Measurements from ENCODE around the gene ARHGAP10. TPM values are rescaled to one million over a fixed set of nuclear protein-coding genes. Genes with fewer than 3 reads are reported as not detected.
A peak's percentile ranks its signal among the peaks of the same experiment; 100 is the strongest.

Gene ARHGAP10
- polyA plus RNA-seq, 1 donor = 11.0 TPM

- H3K27me3 ChIP-seq (ENCODE audit: control insufficient read depth, insufficient read depth, low read length) = no peaks in the 10 kb centered on the region
- DNase-seq = no peak
- H3K9me3 ChIP-seq (ENCODE audit: control insufficient read depth, low read depth, low read length) = no peaks in the 10 kb centered on the region
- no peaks in the 10 kb centered on the region for H3K36me3 ChIP-seq (ENCODE audit: control insufficient read depth, insufficient read depth, low read length)
- no peak overlapping the region for H3K27ac ChIP-seq (ENCODE audit: low read length)
- no peak overlapping the region for H3K4me3 ChIP-seq (ENCODE audit: low read length)
- H3K4me1 ChIP-seq (ENCODE audit: control insufficient read depth, insufficient read depth, low read length) = peaks cover 4% of the 10 kb centered on the region
- no CpG with 5 or more reads among the region's 3 CpGs for WGBS (ENCODE audit: insufficient coverage, low lambda C conversion rate)
These were observed 91.2 kb downstream of the ARHGAP10 start for GRCh38 chr4:147823130-147823529.

- WGBS (ENCODE audit: insufficient coverage, low lambda C conversion rate) = no CpG with 5 or more reads among the region's 5 CpGs
- Histone ChIP-seq H3K27ac (ENCODE audit: low read length) (no peak overlapping the region), H3K4me3 (ENCODE audit: low read length) (no peak overlapping the region), H3K4me1 (ENCODE audit: control insufficient read depth, insufficient read depth, low read length) (peaks cover 4% of the 10 kb centered on the region), H3K27me3 (ENCODE audit: control insufficient read depth, insufficient read depth, low read length) (no peaks in the 10 kb centered on the region), H3K9me3 (ENCODE audit: control insufficient read depth, low read depth, low read length) (no peaks in the 10 kb centered on the region), H3K36me3 (ENCODE audit: control insufficient read depth, insufficient read depth, low read length) (no peaks in the 10 kb centered on the region)
- DNase-seq = no peak
These were observed 92.4 kb downstream of the ARHGAP10 start for GRCh38 chr4:147824316-147824715.

GRCh38 chr4:147824884-147825283 is 93.0 kb downstream of the ARHGAP10 start:
- no peak for DNase-seq
- H3K36me3 ChIP-seq (ENCODE audit: control insufficient read depth, insufficient read depth, low read length) = no peaks in the 10 kb centered on the region
- peaks cover 4% of the 10 kb centered on the region for H3K4me1 ChIP-seq (ENCODE audit: control insufficient read depth, insufficient read depth, low read length)
- H3K4me3 ChIP-seq (ENCODE audit: low read length) = no peak overlapping the region
- no peaks in the 10 kb centered on the region for H3K27me3 ChIP-seq (ENCODE audit: control insufficient read depth, insufficient read depth, low read length)
- no CpG with 5 or more reads among the region's 4 CpGs for WGBS (ENCODE audit: insufficient coverage, low lambda C conversion rate)
- H3K27ac ChIP-seq (ENCODE audit: low read length) = no peak overlapping the region
- no peaks in the 10 kb centered on the region for H3K9me3 ChIP-seq (ENCODE audit: control insufficient read depth, low read depth, low read length)

- DNase-seq = peak in 1 of 2 donors; percentile 35
- peaks cover 4% of the 10 kb centered on the region for H3K4me1 ChIP-seq (ENCODE audit: control insufficient read depth, insufficient read depth, low read length)
- H3K27ac ChIP-seq (ENCODE audit: low read length) = no peak overlapping the region
- no peaks in the 10 kb centered on the region for H3K27me3 ChIP-seq (ENCODE audit: control insufficient read depth, insufficient read depth, low read length)
- no peak overlapping the region for H3K4me3 ChIP-seq (ENCODE audit: low read length)
- H3K9me3 ChIP-seq (ENCODE audit: control insufficient read depth, low read depth, low read length) = no peaks in the 10 kb centered on the region
- 67% methylated on average over 1 of the region's 8 CpGs for WGBS (ENCODE audit: insufficient coverage, low lambda C conversion rate)
- no peaks in the 10 kb centered on the region for H3K36me3 ChIP-seq (ENCODE audit: control insufficient read depth, insufficient read depth, low read length)
These were observed 93.8 kb downstream of the ARHGAP10 start for GRCh38 chr4:147825451-147826287.

- Histone ChIP-seq H3K27me3 (ENCODE audit: control insufficient read depth, insufficient read depth, low read length) (no peaks in the 10 kb centered on the region), H3K9me3 (ENCODE audit: control insufficient read depth, low read depth, low read length) (no peaks in the 10 kb centered on the region), H3K27ac (ENCODE audit: low read length) (no peak overlapping the region), H3K36me3 (ENCODE audit: control insufficient read depth, insufficient read depth, low read length) (no peaks in the 10 kb centered on the region), H3K4me3 (ENCODE audit: low read length) (no peak overlapping the region), H3K4me1 (ENCODE audit: control insufficient read depth, insufficient read depth, low read length) (peaks cover 4% of the 10 kb centered on the region)
- WGBS (ENCODE audit: insufficient coverage, low lambda C conversion rate) = 100% methylated on average over 1 of the region's 5 CpGs
- no peak for DNase-seq
These were observed 94.4 kb downstream of the ARHGAP10 start for GRCh38 chr4:147826288-147826646.

GRCh38 chr4:147828331-147828905 is 96.5 kb downstream of the ARHGAP10 start:
- no peak overlapping the region for H3K27ac ChIP-seq (ENCODE audit: low read length)
- H3K9me3 ChIP-seq (ENCODE audit: control insufficient read depth, low read depth, low read length) = no peaks in the 10 kb centered on the region
- no peak for DNase-seq
- H3K4me3 ChIP-seq (ENCODE audit: low read length) = no peak overlapping the region
- no peaks in the 10 kb centered on the region for H3K27me3 ChIP-seq (ENCODE audit: control insufficient read depth, insufficient read depth, low read length)
- no peaks in the 10 kb centered on the region for H3K36me3 ChIP-seq (ENCODE audit: control insufficient read depth, insufficient read depth, low read length)
- no peaks in the 10 kb centered on the region for H3K4me1 ChIP-seq (ENCODE audit: control insufficient read depth, insufficient read depth, low read length)
- WGBS (ENCODE audit: insufficient coverage, low lambda C conversion rate) = 100% methylated on average over 1 of the region's 3 CpGs

- Histone ChIP-seq H3K27ac (ENCODE audit: low read length) (peak overlapping the region; percentile 6), H3K27me3 (ENCODE audit: control insufficient read depth, insufficient read depth, low read length) (no peaks in the 10 kb centered on the region), H3K4me3 (ENCODE audit: low read length) (no peak overlapping the region), H3K9me3 (ENCODE audit: control insufficient read depth, low read depth, low read length) (no peaks in the 10 kb centered on the region), H3K4me1 (ENCODE audit: control insufficient read depth, insufficient read depth, low read length) (no peaks in the 10 kb centered on the region), H3K36me3 (ENCODE audit: control insufficient read depth, insufficient read depth, low read length) (no peaks in the 10 kb centered on the region)
- no CpG with 5 or more reads among the region's 13 CpGs for WGBS (ENCODE audit: insufficient coverage, low lambda C conversion rate)
- DNase-seq = peak in 1 of 2 donors; percentile 20
These were observed 97.7 kb downstream of the ARHGAP10 start for GRCh38 chr4:147829401-147830101.

- Histone ChIP-seq H3K9me3 (ENCODE audit: control insufficient read depth, low read depth, low read length) (no peaks in the 10 kb centered on the region), H3K27me3 (ENCODE audit: control insufficient read depth, insufficient read depth, low read length) (no peaks in the 10 kb centered on the region), H3K4me3 (ENCODE audit: low read length) (no peak overlapping the region), H3K4me1 (ENCODE audit: control insufficient read depth, insufficient read depth, low read length) (no peaks in the 10 kb centered on the region), H3K36me3 (ENCODE audit: control insufficient read depth, insufficient read depth, low read length) (no peaks in the 10 kb centered on the region), H3K27ac (ENCODE audit: low read length) (peak overlapping the region; percentile 6)
- WGBS (ENCODE audit: insufficient coverage, low lambda C conversion rate) = 90% methylated on average over 2 of the region's 3 CpGs
- DNase-seq = no peak
These were observed 98.2 kb downstream of the ARHGAP10 start for GRCh38 chr4:147830102-147830463.

GRCh38 chr4:147830987-147831386 is 99.1 kb downstream of the ARHGAP10 start:
- no CpG with 5 or more reads among the region's 3 CpGs for WGBS (ENCODE audit: insufficient coverage, low lambda C conversion rate)
- Histone ChIP-seq H3K4me1 (ENCODE audit: control insufficient read depth, insufficient read depth, low read length) (no peaks in the 10 kb centered on the region), H3K27me3 (ENCODE audit: control insufficient read depth, insufficient read depth, low read length) (no peaks in the 10 kb centered on the region), H3K9me3 (ENCODE audit: control insufficient read depth, low read depth, low read length) (no peaks in the 10 kb centered on the region), H3K27ac (ENCODE audit: low read length) (no peak overlapping the region), H3K36me3 (ENCODE audit: control insufficient read depth, insufficient read depth, low read length) (no peaks in the 10 kb centered on the region), H3K4me3 (ENCODE audit: low read length) (no peak overlapping the region)
- DNase-seq = no peak

- H3K4me3 ChIP-seq (ENCODE audit: low read length) = no peak overlapping the region
- H3K27me3 ChIP-seq (ENCODE audit: control insufficient read depth, insufficient read depth, low read length) = no peaks in the 10 kb centered on the region
- no peaks in the 10 kb centered on the region for H3K4me1 ChIP-seq (ENCODE audit: control insufficient read depth, insufficient read depth, low read length)
- peak overlapping the region; percentile 18 for H3K27ac ChIP-seq (ENCODE audit: low read length)
- no peaks in the 10 kb centered on the region for H3K36me3 ChIP-seq (ENCODE audit: control insufficient read depth, insufficient read depth, low read length)
- no peaks in the 10 kb centered on the region for H3K9me3 ChIP-seq (ENCODE audit: control insufficient read depth, low read depth, low read length)
- 63% methylated on average over 1 of the region's 5 CpGs for WGBS (ENCODE audit: insufficient coverage, low lambda C conversion rate)
- DNase-seq = peak in 1 of 2 donors; percentile 9
These were observed 99.8 kb downstream of the ARHGAP10 start for GRCh38 chr4:147831551-147832171.

Measured in large intestine (tissue), 3 donors.